Measurements from ENCODE around the gene WIPI1.
"Not testable (repeated sequence)": the region's sequence is repeated elsewhere in the genome, so short reads cannot be mapped to it uniquely, and the experiment has no call there.

The WIPI1 gene

DNA sequence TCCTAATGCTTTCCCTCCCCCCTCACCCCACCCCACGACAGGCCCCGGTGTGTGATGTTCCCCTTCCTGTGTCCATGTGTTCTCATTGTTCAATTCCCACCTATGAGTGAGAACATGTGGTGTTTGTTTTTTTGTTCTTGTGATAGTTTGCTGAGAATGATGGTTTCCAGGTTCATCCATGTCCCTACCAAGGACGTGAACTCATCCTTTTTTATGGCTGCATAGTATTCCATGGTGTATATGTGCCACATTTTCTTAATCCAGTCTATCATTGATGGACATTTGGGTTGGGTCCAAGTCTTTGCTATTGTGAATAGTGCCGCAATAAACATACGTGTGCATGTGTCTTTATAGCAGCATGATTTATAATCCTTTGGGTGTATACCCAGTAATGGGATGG is 53.5 kb downstream of the WIPI1 start:
- not testable (repeated sequence) for H4K91ac ChIP-seq (ENCODE audit: low read length); H2BK15ac ChIP-seq (ENCODE audit: low read depth, poor library complexity, severe bottlenecking); H4K8ac ChIP-seq (ENCODE audit: low read length); H3K27ac ChIP-seq (ENCODE audit: low read length, poor library complexity, severe bottlenecking); H2AFZ ChIP-seq (ENCODE audit: low read depth, low read length); H3K27me3 ChIP-seq (ENCODE audit: control insufficient read depth in 1 of 2, insufficient read depth in 1 of 2, low read length in 2 of 2); H2BK120ac ChIP-seq (ENCODE audit: low read depth, low read length); H3K14ac ChIP-seq (ENCODE audit: low read length in 2 of 2); H3K36me3 ChIP-seq (ENCODE audit: control insufficient read depth in 1 of 2, insufficient read depth in 2 of 2, low read depth in 1 of 2, low read length in 2 of 2); H3K18ac ChIP-seq (ENCODE audit: low read depth in 1 of 2, low read length in 2 of 2); H3K4me1 ChIP-seq (ENCODE audit: control insufficient read depth, insufficient read depth, low read depth, low read length); H3K4me2 ChIP-seq (ENCODE audit: low read length, poor library complexity, severe bottlenecking); H3K4me3 ChIP-seq (ENCODE audit: insufficient read depth in 1 of 2, low read depth in 1 of 2, low read length in 2 of 2); H3K4ac ChIP-seq (ENCODE audit: low read depth in 1 of 2, low read length in 2 of 2); H2AK5ac ChIP-seq (ENCODE audit: low read length, severe bottlenecking); H3K9ac ChIP-seq (ENCODE audit: low read length); H3K79me1 ChIP-seq (replicated peaks; ENCODE audit: low read length, poor library complexity, severe bottlenecking); H3K9me3 ChIP-seq (ENCODE audit: control insufficient read depth, low read length); H2BK12ac ChIP-seq (ENCODE audit: low read length in 2 of 2); H3K23ac ChIP-seq (ENCODE audit: low read length in 2 of 2); H2BK5ac ChIP-seq (ENCODE audit: low read depth, low read length, poor library complexity, severe bottlenecking); DNase-seq
- 100% methylated on average over 1 of the region's 5 CpGs for WGBS

- Histone ChIP-seq H3K9me3 (ENCODE audit: control insufficient read depth, low read length) (peaks cover 10% of the 10 kb centered on the region), H3K27ac (ENCODE audit: low read length, poor library complexity, severe bottlenecking) (no peak overlapping the region), H3K4me1 (ENCODE audit: control insufficient read depth, insufficient read depth, low read depth, low read length) (peaks cover 7% of the 10 kb centered on the region), H2BK12ac (ENCODE audit: low read length in 2 of 2) (no peak overlapping the region), H4K91ac (ENCODE audit: low read length) (no peak overlapping the region), H2BK120ac (ENCODE audit: low read depth, low read length) (no peak overlapping the region), H3K14ac (ENCODE audit: low read length in 2 of 2) (no peak overlapping the region), H3K27me3 (ENCODE audit: control insufficient read depth in 1 of 2, insufficient read depth in 1 of 2, low read length in 2 of 2) (no peaks in the 10 kb centered on the region), H4K8ac (ENCODE audit: low read length) (no peak overlapping the region), H3K4ac (ENCODE audit: low read depth in 1 of 2, low read length in 2 of 2) (no peak overlapping the region), H3K4me3 (ENCODE audit: insufficient read depth in 1 of 2, low read depth in 1 of 2, low read length in 2 of 2) (no peak overlapping the region), H3K4me2 (ENCODE audit: low read length, poor library complexity, severe bottlenecking) (no peak overlapping the region), H3K9ac (ENCODE audit: low read length) (no peak overlapping the region), H2AK5ac (ENCODE audit: low read length, severe bottlenecking) (no peak overlapping the region), H2BK15ac (ENCODE audit: low read depth, poor library complexity, severe bottlenecking) (no peak overlapping the region), H3K23ac (ENCODE audit: low read length in 2 of 2) (no peak overlapping the region), H3K18ac (ENCODE audit: low read depth in 1 of 2, low read length in 2 of 2) (no peak overlapping the region), H2AFZ (ENCODE audit: low read depth, low read length) (no peak overlapping the region), H3K36me3 (ENCODE audit: control insufficient read depth in 1 of 2, insufficient read depth in 2 of 2, low read depth in 1 of 2, low read length in 2 of 2) (no peaks in the 10 kb centered on the region), H3K79me1 (replicated peaks; ENCODE audit: low read length, poor library complexity, severe bottlenecking) (no peaks in the 10 kb centered on the region), H2BK5ac (ENCODE audit: low read depth, low read length, poor library complexity, severe bottlenecking) (no peak overlapping the region)
- no CpG with 5 or more reads among the region's 1 CpG for WGBS
- DNase-seq, result no peak
These were observed 54.2 kb downstream of the WIPI1 start for GRCh38 chr17:68403122-68403521.

DNA sequence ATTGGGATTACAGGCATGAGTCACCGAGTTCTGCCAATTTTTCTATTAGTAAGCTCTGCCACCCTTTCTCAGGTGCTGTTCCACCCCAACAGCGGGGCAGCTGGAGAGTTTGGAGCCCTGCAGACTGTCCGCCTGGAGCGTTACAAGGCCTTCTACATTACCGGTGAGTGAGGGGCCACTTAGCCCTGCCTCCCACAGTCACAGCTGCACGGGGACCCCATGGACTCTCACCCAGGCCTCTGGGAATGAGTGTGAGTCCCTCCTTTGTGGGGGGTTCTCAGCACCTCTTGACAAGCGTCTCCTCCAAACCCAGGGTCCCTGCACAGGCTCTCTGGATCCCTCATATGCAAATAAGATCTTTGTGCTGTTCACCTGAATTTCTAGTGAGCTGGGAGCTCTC is 56.0 kb downstream of the WIPI1 start:
- DNase-seq, result no peak
- Histone ChIP-seq H2AK5ac (ENCODE audit: low read length, severe bottlenecking) (no peak overlapping the region), H3K27me3 (ENCODE audit: control insufficient read depth in 1 of 2, insufficient read depth in 1 of 2, low read length in 2 of 2) (no peaks in the 10 kb centered on the region), H3K23ac (ENCODE audit: low read length in 2 of 2) (no peak overlapping the region), H3K14ac (ENCODE audit: low read length in 2 of 2) (no peak overlapping the region), H3K18ac (ENCODE audit: low read depth in 1 of 2, low read length in 2 of 2) (peak overlapping the region; percentile 67 to 82), H3K79me1 (replicated peaks; ENCODE audit: low read length, poor library complexity, severe bottlenecking) (no peaks in the 10 kb centered on the region), H3K36me3 (ENCODE audit: control insufficient read depth in 1 of 2, insufficient read depth in 2 of 2, low read depth in 1 of 2, low read length in 2 of 2) (no peaks in the 10 kb centered on the region), H2BK12ac (ENCODE audit: low read length in 2 of 2) (peak overlapping the region in 1 of 2 experiments; percentile 90), H3K4ac (ENCODE audit: low read depth in 1 of 2, low read length in 2 of 2) (no peak overlapping the region), H3K9ac (ENCODE audit: low read length) (no peak overlapping the region), H4K91ac (ENCODE audit: low read length) (peak overlapping the region; percentile 90), H4K8ac (ENCODE audit: low read length) (peak overlapping the region; percentile 19), H3K27ac (ENCODE audit: low read length, poor library complexity, severe bottlenecking) (no peak overlapping the region), H2AFZ (ENCODE audit: low read depth, low read length) (no peak overlapping the region), H3K4me1 (ENCODE audit: control insufficient read depth, insufficient read depth, low read depth, low read length) (peaks cover 7% of the 10 kb centered on the region), H2BK120ac (ENCODE audit: low read depth, low read length) (peak overlapping the region; percentile 21), H2BK5ac (ENCODE audit: low read depth, low read length, poor library complexity, severe bottlenecking) (no peak overlapping the region), H2BK15ac (ENCODE audit: low read depth, poor library complexity, severe bottlenecking) (no peak overlapping the region), H3K9me3 (ENCODE audit: control insufficient read depth, low read length) (peaks cover 3% of the 10 kb centered on the region), H3K4me2 (ENCODE audit: low read length, poor library complexity, severe bottlenecking) (no peak overlapping the region), H3K4me3 (ENCODE audit: insufficient read depth in 1 of 2, low read depth in 1 of 2, low read length in 2 of 2) (no peak overlapping the region)
- WGBS, result 97% methylated on average over 7 of the region's 7 CpGs

GRCh38 chr17:68400404-68400735 is 56.9 kb downstream of the WIPI1 start:
- H3K4me3 ChIP-seq (ENCODE audit: insufficient read depth in 1 of 2, low read depth in 1 of 2, low read length in 2 of 2), result peak overlapping the region in 1 of 2 experiments; percentile 67

More at GRCh38 chr17:68400404-68400735, 56.9 kb downstream of the WIPI1 start:
- Histone ChIP-seq H3K4me1 (ENCODE audit: control insufficient read depth, insufficient read depth, low read depth, low read length) (peaks cover 7% of the 10 kb centered on the region), H2AFZ (ENCODE audit: low read depth, low read length) (no peak overlapping the region), H2BK5ac (ENCODE audit: low read depth, low read length, poor library complexity, severe bottlenecking) (no peak overlapping the region), H3K79me1 (replicated peaks; ENCODE audit: low read length, poor library complexity, severe bottlenecking) (no peaks in the 10 kb centered on the region), H3K4ac (ENCODE audit: low read depth in 1 of 2, low read length in 2 of 2) (peak overlapping the region; percentile 97 to 98), H3K9me3 (ENCODE audit: control insufficient read depth, low read length) (no peaks in the 10 kb centered on the region), H2AK5ac (ENCODE audit: low read length, severe bottlenecking) (no peak overlapping the region), H3K36me3 (ENCODE audit: control insufficient read depth in 1 of 2, insufficient read depth in 2 of 2, low read depth in 1 of 2, low read length in 2 of 2) (no peaks in the 10 kb centered on the region), H3K27me3 (ENCODE audit: control insufficient read depth in 1 of 2, insufficient read depth in 1 of 2, low read length in 2 of 2) (no peaks in the 10 kb centered on the region), H2BK120ac (ENCODE audit: low read depth, low read length) (peak overlapping the region; percentile 74), H4K8ac (ENCODE audit: low read length) (peak overlapping the region; percentile 74), H3K18ac (ENCODE audit: low read depth in 1 of 2, low read length in 2 of 2) (peak overlapping the region; percentile 52 to 61), H3K23ac (ENCODE audit: low read length in 2 of 2) (peak overlapping the region in 1 of 2 experiments; percentile 89), H3K4me2 (ENCODE audit: low read length, poor library complexity, severe bottlenecking) (no peak overlapping the region), H3K14ac (ENCODE audit: low read length in 2 of 2) (no peak overlapping the region), H4K91ac (ENCODE audit: low read length) (peak overlapping the region; percentile 91), H2BK12ac (ENCODE audit: low read length in 2 of 2) (peak overlapping the region; percentile 14 to 100), H3K27ac (ENCODE audit: low read length, poor library complexity, severe bottlenecking) (no peak overlapping the region), H2BK15ac (ENCODE audit: low read depth, poor library complexity, severe bottlenecking) (no peak overlapping the region), H3K9ac (ENCODE audit: low read length) (peak overlapping the region; percentile 83)
- 80% methylated on average over 3 of the region's 4 CpGs for WGBS
- DNase-seq, result no peak
